ENCODE measurements around the gene TRMT1L.

GRCh38 chr1:185111873-185112272 lies 44.9 kb downstream of the TRMT1L start:
- TF ChIP-seq CREB5 (CRISPR knock-in tag; IDR thresholded peaks at IDR 0.05; ENCODE audit: low read depth), result no peak
- no peak for TF ChIP-seq TSHZ2 (CRISPR knock-in tag; IDR thresholded peaks at IDR 0.05)
- no peak for TF ChIP-seq PPARA (CRISPR knock-in tag; IDR thresholded peaks at IDR 0.05; ENCODE audit: borderline replicate concordance)
- no peak for TF ChIP-seq ESRRG (CRISPR knock-in tag; IDR thresholded peaks at IDR 0.05)
- TF ChIP-seq TOX (CRISPR knock-in tag; IDR thresholded peaks at IDR 0.05; ENCODE audit: borderline replicate concordance), result no peak
- no peak for TF ChIP-seq PATZ1 (CRISPR knock-in tag; IDR thresholded peaks at IDR 0.05; ENCODE audit: borderline replicate concordance)
- TF ChIP-seq GLIS3 (CRISPR knock-in tag; IDR thresholded peaks at IDR 0.05), result no peak
- no peak for TF ChIP-seq ISL1 (CRISPR knock-in tag; IDR thresholded peaks at IDR 0.05)
- no peak for TF ChIP-seq OSR1 (CRISPR knock-in tag; IDR thresholded peaks at IDR 0.05)
- no peak for TF ChIP-seq ZNF70 (CRISPR knock-in tag; IDR thresholded peaks at IDR 0.05)

All from SK-N-SH treated with all-trans-retinoic acid at 6 μM for 48 hours (cell line).